Small intestine (tissue), 16 donors: Measurements from ENCODE around the gene USP17L22. TPM values are rescaled to one million over a fixed set of nuclear protein-coding genes. Genes with fewer than 3 reads are reported as not detected.
"Not testable (repeated sequence)": the region's sequence is repeated elsewhere in the genome, so short reads cannot be mapped to it uniquely, and the experiment has no call there.

Experiments
- DNase-seq, 2 donors: peaks; one replicate each; pipeline versions ENCODE4 v3.0.0 to v3.0.0-alpha.2; 2013
- FAIRE-seq: peaks from 2 replicates; lab custom pipeline; 2012; peaks lifted over from hg19 to GRCh38; lab: Jason Lieb, UNC
- H3K27ac ChIP-seq, 3 donors: one replicate each; pipeline ENCODE4 v1.5.1; 2013; ENCODE audit warnings: low read length in 2 of 3, mild to moderate bottlenecking in 2 of 3, control low read depth in 1 of 3, inconsistent platforms in 1 of 3, low read depth in 1 of 3, moderate library complexity in 1 of 3
- H3K27me3 ChIP-seq, 3 donors: one replicate each; pipeline ENCODE4 v1.6.1; 2013; ENCODE audit warnings: low read length in 3 of 3, inconsistent platforms in 1 of 3; ENCODE audit not compliant: control insufficient read depth in 3 of 3, insufficient read depth in 3 of 3
- H3K36me3 ChIP-seq, 3 donors: one replicate each; pipeline ENCODE4 v1.6.1; 2013; ENCODE audit warnings: low read length in 3 of 3, inconsistent platforms in 1 of 3, low read depth in 1 of 3, mild to moderate bottlenecking in 1 of 3, moderate library complexity in 1 of 3; ENCODE audit not compliant: control insufficient read depth in 3 of 3, insufficient read depth in 2 of 3
- H3K4me1 ChIP-seq, 3 donors: one replicate each; pipeline ENCODE4 v1.6.1; 2013; ENCODE audit warnings: low read length in 2 of 3, inconsistent platforms in 1 of 3, low read depth in 1 of 3, mild to moderate bottlenecking in 1 of 3, moderate library complexity in 1 of 3; ENCODE audit not compliant: control insufficient read depth in 3 of 3, insufficient read depth in 2 of 3
- H3K4me3 ChIP-seq, 3 donors: one replicate each; pipeline ENCODE4 v1.5.1; 2013; ENCODE audit warnings: low read length in 3 of 3, control low read depth in 1 of 3, inconsistent platforms in 1 of 3, low read depth in 1 of 3, mild to moderate bottlenecking in 1 of 3, moderate library complexity in 1 of 3
- H3K9me3 ChIP-seq, 2 donors: one replicate each; pipeline ENCODE4 v1.6.1; 2013; ENCODE audit warnings: low read depth in 1 of 2, low read length in 1 of 2; ENCODE audit not compliant: control insufficient read depth in 2 of 2, insufficient read depth in 1 of 2
- WGBS, 3 donors: extraction: QIAGEN DNeasy Blood & Tissue Kit; methylation state at CpG; one replicate each; pipeline ENCODE4 v1.1.7; 2013; 5-methylcytosine and 5-hydroxymethylcytosine counted together
- long read RNA-seq, 10 donors: transcript quantifications; one replicate each; lab custom pipeline, GENCODE V29; 2026
- polyA plus RNA-seq, 4 donors: library from polyadenylated mRNA; stranded (reverse) in 3 of 4; unstranded in 1 of 4; fragments of 200-250 nt in 3 of 4; fragments of 120-200 nt in 1 of 4; gene quantifications; one replicate each; pipeline versions ENCODE4 v1.2.1 to v1.2.3, GENCODE V29; 2013
- donor health status: healthy with polysubstance abuse.
- donor health status: control.
- donor health status: control.
- donor health status: Bipolar disorder and iron deficiency.
- donor health status: healthy.

Gene USP17L22
- polyA plus RNA-seq, result not detected
- long read RNA-seq, donor 1, result 0 reads
- long read RNA-seq, donor 2, result 0 reads
- long read RNA-seq, donor 3, result 0 reads
- long read RNA-seq, donor 4, result 0 reads
- long read RNA-seq, donor 5, result 0 reads
- long read RNA-seq, donor 6, result 0 reads
- long read RNA-seq, donor 7, result 0 reads
- long read RNA-seq, donor 8, result 0 reads
- long read RNA-seq, donor 9, result 0 reads
- long read RNA-seq, donor 10, result 0 reads

GRCh38 chr4:9267319-9267718 lies at the start of gene USP17L22:
TSS of gene USP17L22 (plus strand) at chr4:9267619. CDS start at chr4:9267619, 0 bp downstream.
- H3K27me3 ChIP-seq, H3K36me3 ChIP-seq, H3K27ac ChIP-seq, H3K9me3 ChIP-seq, FAIRE-seq, H3K4me1 ChIP-seq, H3K4me3 ChIP-seq, DNase-seq: not testable (repeated sequence)
- no CpG with 5 or more reads among the region's 15 CpGs for WGBS, 3 donors

- H3K9me3 ChIP-seq, H3K4me3 ChIP-seq, H3K4me1 ChIP-seq, FAIRE-seq, H3K27ac ChIP-seq, H3K36me3 ChIP-seq, DNase-seq, H3K27me3 ChIP-seq: not testable (repeated sequence)
- WGBS, 3 donors, result no CpG with 5 or more reads among the region's 13 CpGs
Observed at GRCh38 chr4:9219852-9220251, 47.6 kb upstream of the USP17L22 start, which contains the start of gene USP17L12. TSS of gene USP17L12 (plus strand) at chr4:9220152. CDS start at chr4:9220152, 0 bp downstream.

GRCh38 chr4:9224596-9224995 lies 42.8 kb upstream of the USP17L22 start, which contains the start of gene USP17L13:
TSS of gene USP17L13 (plus strand) at chr4:9224896. CDS start at chr4:9224896, 0 bp downstream.
- H3K36me3 ChIP-seq, H3K4me3 ChIP-seq, FAIRE-seq, H3K27me3 ChIP-seq, H3K4me1 ChIP-seq, H3K9me3 ChIP-seq, H3K27ac ChIP-seq, DNase-seq: not testable (repeated sequence)
- no CpG with 5 or more reads among the region's 14 CpGs for WGBS, 3 donors

GRCh38 chr4:9230249-9230648 lies 37.2 kb upstream of the USP17L22 start:
- DNase-seq, H3K27ac ChIP-seq, H3K36me3 ChIP-seq, H3K4me1 ChIP-seq, H3K27me3 ChIP-seq, H3K9me3 ChIP-seq, H3K4me3 ChIP-seq, FAIRE-seq: not testable (repeated sequence)
- 87 to 94% (median 91%) methylated on average over 4 to 6 of the region's 8 CpGs for WGBS, 3 donors

- not testable (repeated sequence) for FAIRE-seq, H3K9me3 ChIP-seq
- no CpG with 5 or more reads among the region's 15 CpGs for WGBS, 3 donors
Observed at GRCh38 chr4:9234085-9234484, 33.3 kb upstream of the USP17L22 start, which contains the start of gene USP17L15. TSS of gene USP17L15 (plus strand) at chr4:9234385. CDS start at chr4:9234385, 0 bp downstream.

GRCh38 chr4:9238461-9238860 lies 29.0 kb upstream of the USP17L22 start:
- H3K36me3 ChIP-seq, H3K27me3 ChIP-seq, FAIRE-seq, H3K4me3 ChIP-seq, H3K27ac ChIP-seq, H3K9me3 ChIP-seq, H3K4me1 ChIP-seq: not testable (repeated sequence)
- DNase-seq, result peak in 1 of 2 donors; percentile 0
- 71 to 84% (median 83%) methylated on average over 8 to 11 of the region's 12 CpGs for WGBS, 3 donors

More at GRCh38 chr4:9234085-9234484, 33.3 kb upstream of the USP17L22 start, which contains the start of gene USP17L15:
- H3K27me3 ChIP-seq, H3K27ac ChIP-seq, DNase-seq, H3K36me3 ChIP-seq, H3K4me3 ChIP-seq, H3K4me1 ChIP-seq: not testable (repeated sequence)

- H3K27me3 ChIP-seq, H3K4me1 ChIP-seq, H3K27ac ChIP-seq, H3K36me3 ChIP-seq, DNase-seq, H3K9me3 ChIP-seq, H3K4me3 ChIP-seq, FAIRE-seq: not testable (repeated sequence)
- WGBS, 3 donors, result 91 to 97% (median 93%) methylated on average over 5 of the region's 14 CpGs
Observed at GRCh38 chr4:9243579-9243978, 23.8 kb upstream of the USP17L22 start, which contains the start of gene USP17L17. TSS of gene USP17L17 (plus strand) at chr4:9243879. CDS start at chr4:9243879, 0 bp downstream.

- WGBS, 3 donors, result 83 to 95% (median 94%) methylated on average over 14 to 20 of the region's 26 CpGs
- H3K27ac ChIP-seq, H3K4me3 ChIP-seq, H3K36me3 ChIP-seq, H3K9me3 ChIP-seq, H3K27me3 ChIP-seq, FAIRE-seq, H3K4me1 ChIP-seq: not testable (repeated sequence)
- peak in 1 of 2 donors; percentile 0 for DNase-seq
Observed at GRCh38 chr4:9247953-9248680, 19.3 kb upstream of the USP17L22 start, which contains the start of gene USP17L18. TSS of gene USP17L18 (plus strand) at chr4:9248630. CDS start at chr4:9248630, 0 bp downstream.
